Measurements from ENCODE around the gene ZNF529.
A peak's percentile ranks its signal among the peaks of the same experiment; 100 is the strongest.

GRCh38 chr19:36528194-36528920, 44.7 kb downstream of the ZNF529 start, which contains the start of gene ZNF260:
- TF ChIP-seq NFYB (IDR thresholded peaks at IDR 0.05; ENCODE audit: insufficient read depth, low read depth, low read length) (no peak), CTCF (IDR thresholded peaks at IDR 0.05 in 2 of 3, conservative IDR thresholded peaks at IDR 0.05 in 1 of 3; ENCODE audit: control insufficient read depth in 2 of 3, extremely low read depth in 1 of 3, insufficient read depth in 1 of 3, low read depth in 3 of 3, low read length in 3 of 3) (no peak), ZNF217 (IDR thresholded peaks at IDR 0.05) (no peak), SPI1 (IDR thresholded peaks at IDR 0.05; ENCODE audit: borderline replicate concordance, insufficient read depth, low read depth, low read length) (no peak), POLR2A (IDR thresholded peaks at IDR 0.05; ENCODE audit: low read depth, low read length) (peak; percentile 80), HDAC6 (IDR thresholded peaks at IDR 0.05; ENCODE audit: unreplicated experiment) (no peak), SUZ12 (IDR thresholded peaks at IDR 0.05; ENCODE audit: unreplicated experiment) (no peak), POLR2AphosphoS5 (IDR thresholded peaks at IDR 0.05; ENCODE audit: low read length) (peak; percentile 81), CHD2 (IDR thresholded peaks at IDR 0.05; ENCODE audit: borderline replicate concordance, low read depth, low read length) (peak; percentile 49), TAF1 (IDR thresholded peaks at IDR 0.05; ENCODE audit: borderline replicate concordance, low read depth, low read length) (peak; percentile 86), FOS (IDR thresholded peaks at IDR 0.05; ENCODE audit: borderline replicate concordance, extremely low read depth, insufficient read length) (no peak), NBN (IDR thresholded peaks at IDR 0.05) (peak; percentile 59), SUPT20H (IDR thresholded peaks at IDR 0.05; ENCODE audit: borderline replicate concordance, control insufficient read depth, low read depth, low read length) (no peak), YY1 (IDR thresholded peaks at IDR 0.05; ENCODE audit: low read depth, low read length) (peak; percentile 97)

Data from GM12878 (cell line).